Umbilical cord (tissue), 2 donors: ENCODE measurements around the gene GOPC. TPM values are rescaled to one million over a fixed set of nuclear protein-coding genes. Genes with fewer than 3 reads are reported as not detected.

Experiments
- DNase-seq: peaks from one replicate; pipeline ENCODE4 v3.0.0-alpha.2; 2015; ENCODE audit warnings: low spot score
- total RNA-seq: library from RNA; depleted of rRNA; stranded (reverse); fragments of >200 nt; gene quantifications from one replicate; pipeline ENCODE4 v1.2.3, GENCODE V29; 2014; ENCODE audit warnings: low replicate concordance; ENCODE audit not compliant: insufficient read depth

The GOPC gene
- total RNA-seq, 1 donor from 2014 or later, result 50.3 TPM

- no peak for DNase-seq
These were observed 87.0 kb downstream of the GOPC start for GRCh38 chr6:117515326-117515725.

GRCh38 chr6:117514655-117515054, 87.7 kb downstream of the GOPC start:
- no peak for DNase-seq

DNA sequence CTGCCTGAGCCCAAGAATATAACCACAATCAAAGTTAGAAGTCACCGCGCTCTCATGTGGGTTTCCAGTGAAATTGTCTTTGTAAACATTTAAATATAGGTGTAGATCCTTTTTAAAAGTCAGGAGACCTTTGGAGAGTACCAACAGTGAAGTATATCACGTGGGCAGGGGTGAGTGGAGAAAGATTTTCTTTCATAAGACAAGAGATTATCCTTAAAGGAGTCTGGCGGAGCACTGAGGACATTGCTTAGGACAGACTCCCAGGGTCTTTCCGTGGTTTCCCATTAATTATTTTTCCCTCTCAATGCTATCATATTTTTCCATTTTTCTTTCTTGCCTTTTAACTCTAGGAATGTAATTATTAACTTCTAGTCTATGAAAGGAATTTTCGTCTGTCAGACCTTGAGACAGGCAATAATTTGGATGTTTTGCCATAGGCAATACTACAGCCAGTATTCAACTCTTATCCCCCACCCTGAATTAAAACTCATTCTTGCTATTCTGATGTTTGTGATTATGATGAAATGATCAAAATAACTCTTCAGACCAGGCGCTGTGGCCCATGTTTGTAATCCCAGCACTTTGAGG, 88.4 kb downstream of the GOPC start:
- no peak for DNase-seq

GRCh38 chr6:117512987-117513573, 89.2 kb downstream of the GOPC start:
- DNase-seq, result no peak

DNA sequence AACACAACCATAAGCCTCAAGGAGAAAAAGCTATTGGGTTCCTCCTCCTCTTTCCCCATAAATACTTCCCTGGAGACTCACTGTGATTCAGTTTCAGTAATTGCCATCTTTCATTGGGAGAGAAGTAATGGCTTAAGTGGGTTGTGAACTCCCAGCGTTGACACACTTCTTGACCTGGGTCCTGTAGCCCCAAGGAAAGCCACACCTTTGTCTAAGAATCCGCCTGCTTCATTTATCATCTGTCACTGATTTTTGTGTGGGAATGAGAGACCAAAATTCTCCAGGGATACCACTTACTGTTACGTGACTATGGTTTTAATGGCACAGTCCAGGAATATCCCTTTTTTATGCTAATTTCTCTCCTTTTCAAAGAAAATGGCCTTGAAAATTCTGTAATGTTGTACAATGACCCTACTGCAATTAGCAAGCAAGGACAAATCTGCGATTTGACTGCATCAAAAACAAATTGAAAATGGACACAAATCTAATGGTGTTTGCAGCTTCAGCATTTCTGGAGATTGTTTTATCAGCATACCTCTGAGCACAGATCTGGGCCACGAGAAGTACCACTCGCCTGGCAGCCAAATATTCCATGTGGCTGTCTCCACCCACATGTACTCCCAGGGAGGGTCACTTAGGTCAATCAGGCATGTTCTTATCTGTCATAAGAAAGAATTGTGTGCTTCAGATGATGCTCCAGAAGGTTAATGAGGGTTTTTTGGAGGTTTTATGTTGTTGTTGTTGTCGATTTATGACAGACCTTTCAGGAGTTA, 90.1 kb downstream of the GOPC start:
- DNase-seq, result no peak

Other genes starting within 250 kb of the GOPC start
- gene ROS1, start 176.6 kb downstream of the GOPC start, total RNA-seq, result 12.0 TPM
- gene DCBLD1, start 119.8 kb downstream of the GOPC start, total RNA-seq, result 28.2 TPM
- 17.3 TPM for gene NUS1, start 73.0 kb upstream of the GOPC start, total RNA-seq